VCaP (cell line): ENCODE data around the gene PLCG1.

Source experiments
- H3K27ac ChIP-seq: fragments of 450-650 bp; 2 replicates; pipeline ENCODE4 v1.5.1; 2017
- TF ChIP-seq, protein P1 (sequence below): fragments of 450-650 bp; conservative IDR thresholded peaks from 2 replicates; pipeline ENCODE4 v1.5.1; 2017; ENCODE audit warnings: mild to moderate bottlenecking, moderate library complexity

The PLCG1 gene

DNA sequence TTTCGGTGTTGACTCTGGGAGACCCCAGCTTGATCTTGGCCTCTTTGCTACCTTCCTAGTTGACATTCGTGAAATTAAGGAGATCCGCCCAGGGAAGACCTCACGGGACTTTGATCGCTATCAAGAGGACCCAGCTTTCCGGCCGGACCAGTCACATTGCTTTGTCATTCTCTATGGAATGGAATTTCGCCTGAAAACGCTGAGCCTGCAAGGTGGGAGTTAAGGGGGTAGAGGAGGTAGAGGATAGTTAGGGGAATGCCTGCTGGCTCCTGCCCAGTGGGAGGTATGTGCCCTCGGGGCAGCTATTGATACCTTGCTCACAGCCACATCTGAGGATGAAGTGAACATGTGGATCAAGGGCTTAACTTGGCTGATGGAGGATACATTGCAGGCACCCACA is 22.2 kb downstream of the PLCG1 start:
- no peak overlapping the region for H3K27ac ChIP-seq
- TF ChIP-seq, protein P1, sequence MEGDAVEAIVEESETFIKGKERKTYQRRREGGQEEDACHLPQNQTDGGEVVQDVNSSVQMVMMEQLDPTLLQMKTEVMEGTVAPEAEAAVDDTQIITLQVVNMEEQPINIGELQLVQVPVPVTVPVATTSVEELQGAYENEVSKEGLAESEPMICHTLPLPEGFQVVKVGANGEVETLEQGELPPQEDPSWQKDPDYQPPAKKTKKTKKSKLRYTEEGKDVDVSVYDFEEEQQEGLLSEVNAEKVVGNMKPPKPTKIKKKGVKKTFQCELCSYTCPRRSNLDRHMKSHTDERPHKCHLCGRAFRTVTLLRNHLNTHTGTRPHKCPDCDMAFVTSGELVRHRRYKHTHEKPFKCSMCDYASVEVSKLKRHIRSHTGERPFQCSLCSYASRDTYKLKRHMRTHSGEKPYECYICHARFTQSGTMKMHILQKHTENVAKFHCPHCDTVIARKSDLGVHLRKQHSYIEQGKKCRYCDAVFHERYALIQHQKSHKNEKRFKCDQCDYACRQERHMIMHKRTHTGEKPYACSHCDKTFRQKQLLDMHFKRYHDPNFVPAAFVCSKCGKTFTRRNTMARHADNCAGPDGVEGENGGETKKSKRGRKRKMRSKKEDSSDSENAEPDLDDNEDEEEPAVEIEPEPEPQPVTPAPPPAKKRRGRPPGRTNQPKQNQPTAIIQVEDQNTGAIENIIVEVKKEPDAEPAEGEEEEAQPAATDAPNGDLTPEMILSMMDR, result no peak

- TF ChIP-seq, protein P1, result no peak
Measured at GRCh38 chr20:41160686-41161085, 23.3 kb downstream of the PLCG1 start.

GRCh38 chr20:41161886-41162285 is 24.5 kb downstream of the PLCG1 start:
- H3K27ac ChIP-seq, result no peak overlapping the region
- TF ChIP-seq, protein P1, result no peak

More at GRCh38 chr20:41160686-41161085, 23.3 kb downstream of the PLCG1 start:
- H3K27ac ChIP-seq, result no peak overlapping the region

GRCh38 chr20:41162396-41162795 is 25.1 kb downstream of the PLCG1 start:
- TF ChIP-seq, protein P1, result no peak
- H3K27ac ChIP-seq, result no peak overlapping the region

- TF ChIP-seq, protein P1, result no peak
- no peak overlapping the region for H3K27ac ChIP-seq
Measured at GRCh38 chr20:41163821-41164220, 26.5 kb downstream of the PLCG1 start.

GRCh38 chr20:41165001-41165882 is 27.9 kb downstream of the PLCG1 start:
- TF ChIP-seq, protein P1, result no peak

DNA sequence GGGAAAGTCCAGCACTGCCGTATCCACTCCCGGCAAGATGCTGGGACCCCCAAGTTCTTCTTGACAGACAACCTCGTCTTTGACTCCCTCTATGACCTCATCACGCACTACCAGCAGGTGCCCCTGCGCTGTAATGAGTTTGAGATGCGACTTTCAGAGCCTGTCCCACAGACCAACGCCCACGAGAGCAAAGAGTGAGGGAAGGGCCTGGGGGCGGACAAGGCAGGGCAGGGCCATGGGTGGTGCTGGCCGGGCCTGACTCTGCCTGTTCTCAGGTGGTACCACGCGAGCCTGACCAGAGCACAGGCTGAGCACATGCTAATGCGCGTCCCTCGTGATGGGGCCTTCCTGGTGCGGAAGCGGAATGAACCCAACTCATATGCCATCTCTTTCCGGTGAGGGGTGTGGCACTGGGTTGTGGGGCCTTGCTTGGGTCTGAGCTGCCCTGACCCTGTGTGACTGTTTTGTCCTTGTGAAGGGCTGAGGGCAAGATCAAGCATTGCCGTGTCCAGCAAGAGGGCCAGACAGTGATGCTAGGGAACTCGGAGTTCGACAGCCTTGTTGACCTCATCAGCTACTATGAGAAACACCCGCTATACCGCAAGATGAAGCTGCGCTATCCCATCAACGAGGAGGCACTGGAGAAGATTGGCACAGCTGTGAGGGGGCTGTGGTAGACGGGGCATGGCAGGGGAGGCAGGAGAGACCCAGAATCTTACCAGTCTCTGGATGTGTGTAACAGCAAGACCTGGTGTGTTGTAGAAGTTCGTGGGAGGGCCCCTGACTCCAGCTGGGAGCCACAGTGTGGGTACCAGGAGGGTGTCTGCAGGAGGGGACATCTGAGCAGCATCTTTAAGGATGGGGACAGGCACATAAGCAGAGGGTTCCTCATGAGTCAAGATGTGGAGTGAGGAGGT is 29.1 kb downstream of the PLCG1 start:
- no peak overlapping the region for H3K27ac ChIP-seq
- TF ChIP-seq, protein P1, result no peak

More at GRCh38 chr20:41165001-41165882, 27.9 kb downstream of the PLCG1 start:
- H3K27ac ChIP-seq, result no peak overlapping the region
